Stomach (tissue), 9 donors: Measurements from ENCODE around the gene ATG9B. TPM values are rescaled to one million over a fixed set of nuclear protein-coding genes. Genes with fewer than 3 reads are reported as not detected.

ENCODE experiments used
- DNase-seq, 2 donors: peaks; one replicate each; pipeline versions ENCODE4 v3.0.0 to v3.0.0-alpha.2; 2013 to 2019
- H3K27ac ChIP-seq, 5 donors: fragments of 200-600 bp in 4 of 5; sonication (generic) in 4 of 5; one replicate each; pipeline ENCODE4 v1.5.1; 2013 to 2019; ENCODE audit warnings: mild to moderate bottlenecking in 1 of 5, moderate library complexity in 1 of 5
- H3K27me3 ChIP-seq, 3 donors: fragments of 200-600 bp; sonication (generic); one replicate each; pipeline ENCODE4 v1.5.1; 2017 to 2019; ENCODE audit warnings: mixed run types in 1 of 3
- H3K36me3 ChIP-seq, 4 donors: fragments of 200-600 bp; sonication (generic); 1 replicate in 3 of 4; 2 replicates in 1 of 4; pipeline ENCODE4 v1.5.1; 2016 to 2019
- H3K4me1 ChIP-seq, 4 donors: fragments of 200-600 bp; sonication (generic); one replicate each; pipeline ENCODE4 v1.5.1; 2016 to 2019
- H3K4me3 ChIP-seq, 4 donors: fragments of 200-600 bp; sonication (generic) in 3 of 4; one replicate each; pipeline ENCODE4 v1.5.1; 2016 to 2019; ENCODE audit warnings: mild to moderate bottlenecking in 1 of 4
- H3K9me3 ChIP-seq, 4 donors: fragments of 200-600 bp; sonication (generic); one replicate each; pipeline ENCODE4 v1.5.1; 2016 to 2019
- EP300 ChIP-seq: sonication (generic); formaldehyde crosslinking; IDR thresholded peaks from one replicate; pipeline ENCODE4 v1.6.1; 2017; ENCODE audit warnings: antibody characterized with exemption
- POLR2A ChIP-seq, 4 donors: fragments of 450-650 bp; IDR thresholded peaks; one replicate each; pipeline ENCODE4 v1.6.1; 2016; ENCODE audit warnings: antibody characterized with exemption in 4 of 4, control low read depth in 2 of 4, mild to moderate bottlenecking in 1 of 4, moderate library complexity in 1 of 4
- POLR2AphosphoS5 ChIP-seq, 3 donors: sonication (generic); formaldehyde crosslinking; IDR thresholded peaks; one replicate each; pipeline ENCODE4 v1.6.1; 2016; ENCODE audit warnings: antibody characterized with exemption in 3 of 3
- WGBS, 5 donors: extraction: QIAGEN DNeasy Blood & Tissue Kit in 3 of 5; methylation state at CpG; one replicate each; pipeline versions ENCODE4 v1.1.5 to v1.1.7; 2013 to 2018; 5-methylcytosine and 5-hydroxymethylcytosine counted together
- intact Hi-C: fragments of 100-400 bp; cut with DNase I; formaldehyde crosslinking; loops from one replicate; pipeline ENCODE4 v1.15.1; 2023; ENCODE audit warnings: low total_unique reads
- polyA plus RNA-seq, 3 donors: library from polyadenylated mRNA; stranded (reverse); fragments of 200-250 nt; gene quantifications; one replicate each; pipeline ENCODE4 v1.2.3, GENCODE V29; 2013
- total RNA-seq, 5 donors: library from RNA; depleted of rRNA; stranded (reverse); fragments of >200 nt; gene quantifications; one replicate each; pipeline versions ENCODE4 v1.1.0 to v1.2.3, GENCODE V29; 2014 to 2016
- TF ChIP-seq, protein P1 (sequence below), 7 experiments: fragments of 450-650 bp in 4 of 7; fragments of 200-600 bp in 3 of 7; sonication (generic) in 3 of 7; IDR thresholded peaks; one replicate each; pipeline ENCODE4 v1.5.1; 2016 to 2019; ENCODE audit warnings: antibody characterized with exemption in 7 of 7, control low read depth in 2 of 7, mild to moderate bottlenecking in 1 of 7
- donor health status: healthy with polysubstance abuse.
- donor health status: Bipolar disorder and iron deficiency.
- donor health status: healthy.

ATG9B gene
- total and polyA plus RNA-seq, 8 donors = 0.31 to 33.0 (median 8.8) TPM; not detected in 4

GRCh38 chr7:151033864-151034249 is 9.6 kb upstream of the ATG9B start:
- 81 to 97% (median 91%) methylated on average over 5 of the region's 5 CpGs for WGBS, 5 donors
- Histone ChIP-seq H3K27ac (no peak overlapping the region), H3K4me3 (no peak overlapping the region), H3K27me3 (no peaks in the 10 kb centered on the region), H3K9me3 (no peaks in the 10 kb centered on the region), H3K36me3 (peaks cover 18 to 66% (median 56%) of the 10 kb centered on the region in 4 donors), H3K4me1 (peaks cover 7 to 37% (median 23%) of the 10 kb centered on the region in 4 donors)
- TF ChIP-seq, protein P1, sequence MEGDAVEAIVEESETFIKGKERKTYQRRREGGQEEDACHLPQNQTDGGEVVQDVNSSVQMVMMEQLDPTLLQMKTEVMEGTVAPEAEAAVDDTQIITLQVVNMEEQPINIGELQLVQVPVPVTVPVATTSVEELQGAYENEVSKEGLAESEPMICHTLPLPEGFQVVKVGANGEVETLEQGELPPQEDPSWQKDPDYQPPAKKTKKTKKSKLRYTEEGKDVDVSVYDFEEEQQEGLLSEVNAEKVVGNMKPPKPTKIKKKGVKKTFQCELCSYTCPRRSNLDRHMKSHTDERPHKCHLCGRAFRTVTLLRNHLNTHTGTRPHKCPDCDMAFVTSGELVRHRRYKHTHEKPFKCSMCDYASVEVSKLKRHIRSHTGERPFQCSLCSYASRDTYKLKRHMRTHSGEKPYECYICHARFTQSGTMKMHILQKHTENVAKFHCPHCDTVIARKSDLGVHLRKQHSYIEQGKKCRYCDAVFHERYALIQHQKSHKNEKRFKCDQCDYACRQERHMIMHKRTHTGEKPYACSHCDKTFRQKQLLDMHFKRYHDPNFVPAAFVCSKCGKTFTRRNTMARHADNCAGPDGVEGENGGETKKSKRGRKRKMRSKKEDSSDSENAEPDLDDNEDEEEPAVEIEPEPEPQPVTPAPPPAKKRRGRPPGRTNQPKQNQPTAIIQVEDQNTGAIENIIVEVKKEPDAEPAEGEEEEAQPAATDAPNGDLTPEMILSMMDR (IDR thresholded peaks at IDR 0.05) = no peak
- TF ChIP-seq POLR2AphosphoS5 (IDR thresholded peaks at IDR 0.05) (no peak), POLR2A (IDR thresholded peaks at IDR 0.05) (no peak), EP300 (no peak)
- intact Hi-C loops = no loop called here
- DNase-seq = no peak

DNA sequence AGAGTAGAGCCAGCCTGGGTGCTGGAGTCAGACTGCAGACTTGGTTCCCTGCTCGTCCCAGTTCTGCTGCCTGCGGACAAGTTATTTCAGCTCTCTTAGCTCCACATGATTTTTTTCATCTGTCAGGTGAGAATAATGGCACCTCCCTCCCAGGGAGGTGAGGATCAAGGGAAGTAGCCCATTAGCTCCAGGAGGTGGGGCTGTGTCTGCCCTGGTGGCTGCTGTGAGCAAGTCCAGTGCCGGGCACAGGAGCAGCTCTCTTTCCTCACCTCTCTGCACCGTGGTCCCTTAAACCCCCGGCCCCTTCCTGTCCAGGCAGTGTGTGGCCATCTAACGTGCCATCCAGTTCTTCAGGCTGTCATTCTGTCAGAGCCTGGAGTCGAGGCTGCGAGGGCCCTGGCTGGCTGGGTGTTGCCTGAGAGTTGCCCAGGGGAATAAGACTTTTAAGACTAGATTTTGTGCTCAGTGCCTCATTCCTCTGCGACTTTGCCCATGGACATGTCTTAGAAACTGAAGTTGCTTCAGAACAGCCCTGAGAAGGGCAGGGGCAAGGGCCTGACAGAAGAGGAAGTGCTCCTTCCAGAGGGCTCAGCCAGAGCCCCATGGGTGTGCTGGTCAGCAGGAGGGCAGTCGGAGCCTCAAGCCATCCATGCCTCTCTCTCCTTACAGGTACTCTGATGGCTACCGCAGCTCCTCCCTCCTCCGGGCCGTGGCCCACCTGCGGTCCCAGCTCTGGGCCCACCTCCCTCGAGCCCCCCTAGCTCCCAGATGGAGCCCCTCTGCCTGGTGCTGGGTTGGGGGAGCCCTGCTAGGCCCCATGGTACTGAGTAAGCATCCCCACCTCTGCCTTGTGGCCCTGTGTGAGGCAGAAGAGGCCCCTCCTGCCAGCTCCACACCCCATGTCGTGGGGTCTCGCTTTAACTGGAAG is 8.9 kb upstream of the ATG9B start:
- Histone ChIP-seq H3K27ac (peak overlapping the region in 1 of 5 donors; percentile 12), H3K4me1 (peaks cover 5 to 36% (median 20%) of the 10 kb centered on the region in 4 donors), H3K4me3 (no peak overlapping the region), H3K36me3 (peaks cover 18 to 66% (median 56%) of the 10 kb centered on the region in 4 donors), H3K9me3 (no peaks in the 10 kb centered on the region), H3K27me3 (no peaks in the 10 kb centered on the region)
- TF ChIP-seq, protein P1 (IDR thresholded peaks at IDR 0.05) = no peak
- TF ChIP-seq EP300 (no peak), POLR2AphosphoS5 (IDR thresholded peaks at IDR 0.05) (no peak), POLR2A (IDR thresholded peaks at IDR 0.05) (no peak)
- no peak for DNase-seq
- intact Hi-C loops = no loop called here
- WGBS, 5 donors = 83 to 93% (median 88%) methylated on average over 13 to 17 of the region's 17 CpGs

DNA sequence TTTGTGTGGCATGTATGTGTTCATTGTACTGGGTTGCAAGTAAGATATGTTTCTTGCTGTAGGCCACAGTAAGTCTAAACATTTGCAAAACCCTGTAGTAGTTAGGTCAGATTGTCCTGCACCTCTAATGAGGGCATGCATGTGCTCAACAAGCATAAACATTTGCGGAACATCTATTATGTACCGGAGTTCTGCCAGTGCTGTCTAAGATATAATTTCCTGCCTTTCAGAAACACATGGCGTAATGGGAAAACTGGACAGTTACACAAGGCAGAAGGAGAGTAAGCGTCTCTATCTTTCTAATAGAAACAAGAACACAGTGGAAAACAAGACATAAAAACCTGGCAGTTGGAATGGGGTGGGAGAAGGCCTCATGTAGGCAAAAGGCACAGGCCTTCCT is 6.7 kb upstream of the ATG9B start:
- Histone ChIP-seq H3K4me3 (no peak overlapping the region), H3K9me3 (no peaks in the 10 kb centered on the region), H3K36me3 (peaks cover 14 to 47% (median 38%) of the 10 kb centered on the region in 4 donors), H3K27me3 (no peaks in the 10 kb centered on the region), H3K4me1 (peaks cover 5 to 43% (median 26%) of the 10 kb centered on the region in 4 donors), H3K27ac (peak overlapping the region in 3 of 5 donors; percentile 18 to 62 (median 31))
- TF ChIP-seq POLR2A (IDR thresholded peaks at IDR 0.05) (no peak), POLR2AphosphoS5 (IDR thresholded peaks at IDR 0.05) (peak in 2 of 3 donors; percentile 9 to 30)
- 86 to 96% (median 91%) methylated on average over 4 of the region's 4 CpGs for WGBS, 5 donors
- intact Hi-C loops = no loop called here
- DNase-seq = no peak

DNA sequence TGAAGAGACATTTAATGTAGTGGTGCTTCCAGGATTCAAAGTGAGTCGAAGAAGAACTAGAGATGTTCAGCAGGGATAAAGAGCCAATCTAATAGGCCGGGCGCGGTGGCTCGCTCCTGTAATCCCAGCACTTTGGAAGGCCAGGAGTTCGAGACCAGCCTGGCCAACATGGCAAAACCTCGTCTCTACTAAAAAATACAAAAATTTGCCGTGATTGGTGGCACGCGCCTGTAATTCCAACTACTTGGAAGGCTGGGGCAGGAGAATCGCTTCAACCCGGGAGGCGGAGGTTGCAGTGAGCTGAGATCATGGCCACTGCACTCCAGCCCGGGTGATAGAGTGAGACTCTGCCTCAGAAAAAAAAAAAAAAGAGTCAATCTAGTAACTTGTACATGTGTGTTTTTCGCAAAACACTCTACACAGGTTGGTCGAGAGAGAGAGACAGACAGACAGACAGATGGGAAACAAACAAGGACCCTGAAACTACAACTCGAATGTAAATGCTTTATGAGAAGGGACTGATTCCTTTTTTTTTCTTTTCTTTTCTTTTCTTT is 4.7 kb upstream of the ATG9B start:
- no peak for DNase-seq
- Histone ChIP-seq H3K4me3 (peak overlapping the region; percentile 60 to 82 (median 72)), H3K27ac (peak overlapping the region; percentile 84 to 91 (median 88)), H3K4me1 (peaks cover 5 to 43% (median 26%) of the 10 kb centered on the region in 4 donors), H3K27me3 (no peaks in the 10 kb centered on the region), H3K9me3 (no peaks in the 10 kb centered on the region), H3K36me3 (peaks cover 0 to 27% (median 19%) of the 10 kb centered on the region in 4 donors)
- TF ChIP-seq POLR2AphosphoS5 (IDR thresholded peaks at IDR 0.05) (no peak), EP300 (no peak), POLR2A (IDR thresholded peaks at IDR 0.05) (no peak)
- TF ChIP-seq, protein P1 (IDR thresholded peaks at IDR 0.05) = no peak
- WGBS, 5 donors = 47 to 61% (median 50%) methylated on average over 17 of the region's 17 CpGs
- intact Hi-C loops = no loop called here
